ENCODE results near the gene MCF2L.

DNA sequence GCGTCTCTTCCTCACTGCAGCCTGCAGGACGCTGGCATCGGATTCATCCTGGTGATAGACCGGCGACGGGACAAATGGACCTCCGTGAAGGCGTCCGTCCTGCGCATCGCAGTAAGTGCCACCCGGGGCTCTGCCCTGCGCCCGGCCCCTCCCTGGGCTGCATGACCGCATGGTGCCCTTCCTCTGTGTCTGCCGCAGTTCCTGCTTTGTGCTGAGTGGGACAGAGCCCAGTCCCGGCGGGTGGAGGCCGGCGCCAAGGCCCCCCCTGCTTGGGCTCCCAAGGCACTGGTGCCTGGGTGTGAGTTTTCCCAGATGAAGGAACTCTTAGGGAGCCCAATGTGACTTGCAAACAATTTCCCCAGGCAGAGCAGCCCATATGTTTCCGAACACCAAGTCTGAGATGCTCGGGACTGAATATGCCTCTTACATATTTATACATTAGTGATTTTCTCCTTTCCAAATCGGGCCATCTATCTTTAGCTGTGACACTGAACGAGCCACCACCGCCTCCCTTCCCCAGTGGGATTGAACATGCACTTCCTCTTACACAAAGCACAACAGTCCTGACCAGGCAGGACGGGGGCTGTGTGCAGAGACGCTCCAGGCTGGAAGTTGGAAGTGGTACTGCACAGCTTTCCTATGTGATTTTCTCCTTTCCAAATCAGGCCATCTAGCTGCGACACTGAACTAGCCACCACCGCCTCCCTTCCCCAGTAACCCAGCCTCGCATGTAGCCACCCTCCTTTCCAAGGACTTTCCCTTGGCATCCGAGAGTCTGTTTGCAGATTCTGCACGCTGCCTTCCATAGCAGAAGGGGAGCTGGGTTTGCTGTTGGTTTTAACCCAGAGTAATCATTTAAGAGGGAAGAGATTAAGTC, 76.5 kb downstream of the MCF2L start:
- TF ChIP-seq, protein P1, sequence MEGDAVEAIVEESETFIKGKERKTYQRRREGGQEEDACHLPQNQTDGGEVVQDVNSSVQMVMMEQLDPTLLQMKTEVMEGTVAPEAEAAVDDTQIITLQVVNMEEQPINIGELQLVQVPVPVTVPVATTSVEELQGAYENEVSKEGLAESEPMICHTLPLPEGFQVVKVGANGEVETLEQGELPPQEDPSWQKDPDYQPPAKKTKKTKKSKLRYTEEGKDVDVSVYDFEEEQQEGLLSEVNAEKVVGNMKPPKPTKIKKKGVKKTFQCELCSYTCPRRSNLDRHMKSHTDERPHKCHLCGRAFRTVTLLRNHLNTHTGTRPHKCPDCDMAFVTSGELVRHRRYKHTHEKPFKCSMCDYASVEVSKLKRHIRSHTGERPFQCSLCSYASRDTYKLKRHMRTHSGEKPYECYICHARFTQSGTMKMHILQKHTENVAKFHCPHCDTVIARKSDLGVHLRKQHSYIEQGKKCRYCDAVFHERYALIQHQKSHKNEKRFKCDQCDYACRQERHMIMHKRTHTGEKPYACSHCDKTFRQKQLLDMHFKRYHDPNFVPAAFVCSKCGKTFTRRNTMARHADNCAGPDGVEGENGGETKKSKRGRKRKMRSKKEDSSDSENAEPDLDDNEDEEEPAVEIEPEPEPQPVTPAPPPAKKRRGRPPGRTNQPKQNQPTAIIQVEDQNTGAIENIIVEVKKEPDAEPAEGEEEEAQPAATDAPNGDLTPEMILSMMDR (IDR thresholded peaks at IDR 0.05): no peak
- no peak for TF ChIP-seq POLR2A (IDR thresholded peaks at IDR 0.05)
- TF ChIP-seq POLR2AphosphoS5 (IDR thresholded peaks at IDR 0.05): no peak

Measured in breast epithelium (tissue), 3 donors.